GM23338 (cell line): ENCODE data around the gene PPP1R18. TPM values are rescaled to one million over a fixed set of nuclear protein-coding genes. Genes with fewer than 3 reads are reported as not detected.

Experiments used
- ATAC-seq: fragments of 200-7000 bp; cut with Tn5 transposase; 3 replicates; pipeline ENCODE4 v1.9.1; 2020
- DNase-seq: peaks from one replicate; pipeline ENCODE4 v3.0.0-alpha.2; 2015; ENCODE audit warnings: low spot score
- H2AFZ ChIP-seq: fragments of 200-600 bp; sonication (generic); 2 replicates; pipeline ENCODE4 v1.8.0; 2016; ENCODE audit warnings: antibody characterized with exemption, mild to moderate bottlenecking, moderate library complexity
- H3F3A ChIP-seq: fragments of 200-600 bp; sonication (generic); replicated peaks from 2 replicates; pipeline ENCODE4 v1.8.0; 2017; ENCODE audit warnings: antibody characterized with exemption, mixed run types, low read depth
- H3K27ac ChIP-seq: fragments of 200-600 bp; sonication (generic); 2 replicates; pipeline ENCODE4 v1.6.1; 2016; ENCODE audit warnings: low read depth
- H3K27me3 ChIP-seq: fragments of 200-600 bp; sonication (generic); 2 replicates; pipeline ENCODE4 v1.8.0; 2016; ENCODE audit warnings: mild to moderate bottlenecking, mixed run types, moderate library complexity; ENCODE audit not compliant: insufficient read depth
- H3K36me3 ChIP-seq: fragments of 200-600 bp; sonication (generic); 2 replicates; pipeline ENCODE4 v1.8.0; 2016; ENCODE audit warnings: mild to moderate bottlenecking; ENCODE audit not compliant: insufficient read depth
- H3K4me1 ChIP-seq: fragments of 200-600 bp; sonication (generic); 2 replicates; pipeline ENCODE4 v1.8.0; 2016; ENCODE audit warnings: mild to moderate bottlenecking, moderate library complexity; ENCODE audit not compliant: insufficient read depth
- H3K4me2 ChIP-seq: fragments of 200-600 bp; sonication (generic); 2 replicates; pipeline ENCODE4 v1.7.1; 2017; ENCODE audit warnings: mixed run types
- H3K4me3 ChIP-seq: fragments of 200-600 bp; sonication (generic); 2 replicates; pipeline ENCODE4 v1.6.1; 2016; ENCODE audit warnings: mixed run types
- H3K79me2 ChIP-seq: fragments of 200-600 bp; sonication (generic); replicated peaks from 2 replicates; pipeline ENCODE4 v1.8.0; 2017; ENCODE audit warnings: mild to moderate bottlenecking; ENCODE audit not compliant: insufficient read depth
- H3K9me2 ChIP-seq: fragments of 200-600 bp; sonication (generic); 2 replicates; pipeline ENCODE4 v1.8.0; 2017; ENCODE audit not compliant: insufficient read depth
- H4K20me1 ChIP-seq: fragments of 200-600 bp; sonication (generic); replicated peaks from 2 replicates; pipeline ENCODE4 v1.8.0; 2017; ENCODE audit warnings: mild to moderate bottlenecking; ENCODE audit not compliant: insufficient read depth
- H3K27ac Mint-ChIP-seq: 2 replicates; pipeline ENCODE4 v1.8.0; 2020; ENCODE audit warnings: inconsistent platforms, mild to moderate bottlenecking, moderate library complexity, mixed read lengths
- H3K27me3 Mint-ChIP-seq: 3 replicates; pipeline ENCODE4 v1.8.0; 2022; ENCODE audit warnings: low read depth, mild to moderate bottlenecking, moderate library complexity, mixed read lengths, inconsistent platforms; ENCODE audit not compliant: insufficient read depth, poor library complexity
- H3K36me3 Mint-ChIP-seq: 3 replicates; pipeline ENCODE4 v1.8.0; 2021; ENCODE audit warnings: low read depth, mild to moderate bottlenecking, inconsistent platforms, moderate library complexity, mixed read lengths
- H3K4me1 Mint-ChIP-seq: 3 replicates; pipeline ENCODE4 v1.8.0; 2020; ENCODE audit warnings: mild to moderate bottlenecking, inconsistent platforms, mixed read lengths
- H3K4me3 Mint-ChIP-seq: 3 replicates; pipeline ENCODE4 v1.8.0; 2021; ENCODE audit warnings: moderate library complexity, mild to moderate bottlenecking, inconsistent platforms, mixed read lengths
- H3K9me3 Mint-ChIP-seq: 3 replicates; pipeline ENCODE4 v1.8.0; 2020; ENCODE audit warnings: moderate library complexity, mild to moderate bottlenecking, inconsistent platforms, mixed read lengths
- CREB1 ChIP-seq: fragments of 250-450 bp; sonication (Bioruptor Pico); IDR thresholded peaks from 2 replicates; pipeline ENCODE4 v1.5.0; 2020; ENCODE audit warnings: low read depth, mild to moderate bottlenecking, moderate library complexity
- CTCF ChIP-seq, 2 experiments: fragments of 200-600 bp in 1 of 2; sonication (generic) in 1 of 2; conservative IDR thresholded peaks; 2 replicates each; pipeline versions ENCODE4 v1.5.1 to v1.6.1; 2016 to 2017; ENCODE audit warnings: antibody characterized with exemption in 2 of 2, low read depth in 2 of 2, mild to moderate bottlenecking in 2 of 2, moderate library complexity in 1 of 2
- ETS1 ChIP-seq: IDR thresholded peaks from 2 replicates; pipeline ENCODE4 v1.6.1; 2016; ENCODE audit warnings: antibody characterized with exemption
- EZH2 ChIP-seq: fragments of 200-600 bp; sonication (generic); IDR thresholded peaks from one replicate; pipeline ENCODE4 v1.8.0; 2017; ENCODE audit warnings: antibody characterized with exemption, mild to moderate bottlenecking, low read depth; ENCODE audit not compliant: unreplicated experiment
- EZH2phosphoT487 ChIP-seq: fragments of 200-600 bp; sonication (generic); IDR thresholded peaks from one replicate; pipeline ENCODE4 v1.8.1; 2018; ENCODE audit warnings: antibody characterized with exemption; ENCODE audit not compliant: unreplicated experiment
- JUNB ChIP-seq: IDR thresholded peaks from one replicate; pipeline ENCODE4 v1.6.1; 2016; ENCODE audit warnings: antibody characterized with exemption; ENCODE audit not compliant: unreplicated experiment
- NANOG ChIP-seq: IDR thresholded peaks from 2 replicates; pipeline ENCODE4 v1.6.1; 2016; ENCODE audit warnings: antibody characterized with exemption, borderline replicate concordance
- REST ChIP-seq: IDR thresholded peaks from one replicate; pipeline ENCODE4 v1.6.1; 2018; ENCODE audit warnings: antibody characterized with exemption; ENCODE audit not compliant: unreplicated experiment
- STAT1 ChIP-seq: IDR thresholded peaks from one replicate; pipeline ENCODE4 v1.6.1; 2016; ENCODE audit warnings: antibody characterized with exemption; ENCODE audit not compliant: unreplicated experiment
- ZNF331 ChIP-seq: fragments of 250-450 bp; sonication (Bioruptor Pico); IDR thresholded peaks from 2 replicates; pipeline ENCODE4 v1.5.0; 2020; ENCODE audit warnings: low read depth, mild to moderate bottlenecking, moderate library complexity
- polyA plus RNA-seq: library from polyadenylated mRNA; unstranded; fragments of >200 nt; fragmentation: Nextera tagmentation; extraction: Ambion mirVana; gene quantifications from 2 replicates; pipeline ENCODE4 v1.2.1, GENCODE V29; 2016
- total RNA-seq: library from RNA; depleted of rRNA; stranded (reverse); fragments of >200 nt; shearing (Covaris generic); gene quantifications from 2 replicates; pipeline ENCODE4 v1.2.3, GENCODE V29; 2014

The PPP1R18 gene
- total and polyA plus RNA-seq, 2 experiments from 2014 or later = 17.1 to 19.2 TPM

- peak overlapping the region; percentile 76 for H3K4me2 ChIP-seq
- H3K27ac Mint-ChIP-seq = peak overlapping the region; percentile 49; the same call in 1 of the 2 replicates
- peaks cover 67% of the 10 kb centered on the region for H3K4me1 Mint-ChIP-seq
- H3K36me3 ChIP-seq = no peaks in the 10 kb centered on the region
- ATAC-seq (no peak), DNase-seq (no peak)
- peak overlapping the region; percentile 45 for H3K4me3 ChIP-seq
- no peaks in the 10 kb centered on the region; the same call in 2 of the 3 replicates for H3K9me3 Mint-ChIP-seq
- 0 out of 2 replicates have a peak, but pooled peaks cover 5% of the 10 kb centered on the region for H3K27me3 ChIP-seq
- peaks cover 48% of the 10 kb centered on the region for H3K4me1 ChIP-seq
- H2AFZ ChIP-seq = no peak overlapping the region
- H3K79me2 ChIP-seq = peaks cover 22% of the 10 kb centered on the region
- H3K9me2 ChIP-seq = no peaks in the 10 kb centered on the region
- TF ChIP-seq NANOG (no peak), EZH2phosphoT487 (no peak)
- no peaks in the 10 kb centered on the region; the same call in 1 of the 2 replicates for H4K20me1 ChIP-seq
- H3K27ac ChIP-seq = no peak overlapping the region
- H3F3A ChIP-seq = 0 out of 2 replicates have a peak, but pooled peaks cover 9% of the 10 kb centered on the region
- peaks cover 17% of the 10 kb centered on the region for H3K36me3 Mint-ChIP-seq
- H3K27me3 Mint-ChIP-seq = peaks cover 29% of the 10 kb centered on the region
- peak overlapping the region; percentile 63 for H3K4me3 Mint-ChIP-seq
Observed at GRCh38 chr6:30683980-30684338, 2.5 kb downstream of the PPP1R18 start.

- peaks cover 22% of the 10 kb centered on the region for H3K79me2 ChIP-seq
- H3K4me3 Mint-ChIP-seq = peak overlapping the region; percentile 63
- DNase-seq (no peak), ATAC-seq (no peak)
- H2AFZ ChIP-seq = no peak overlapping the region
- H3K27me3 ChIP-seq = 0 out of 2 replicates have a peak, but pooled peaks cover 5% of the 10 kb centered on the region
- H3K27me3 Mint-ChIP-seq = peaks cover 28% of the 10 kb centered on the region
- peaks cover 48% of the 10 kb centered on the region for H3K4me1 ChIP-seq
- TF ChIP-seq REST = no peak
- TF ChIP-seq JUNB = no peak
- TF ChIP-seq EZH2 = no peak
- no peak for TF ChIP-seq CTCF (conservative IDR thresholded peaks at IDR 0.05; ENCODE audit: low read depth in 2 of 2)
- no peak for TF ChIP-seq EZH2phosphoT487
- no peak for TF ChIP-seq STAT1
- no peak for TF ChIP-seq ZNF331 (CRISPR knock-in tag)
- TF ChIP-seq NANOG = no peak
- no peak for TF ChIP-seq CREB1
- TF ChIP-seq ETS1 = no peak
- H3K27ac Mint-ChIP-seq = no peak overlapping the region
- H3K9me3 Mint-ChIP-seq = no peaks in the 10 kb centered on the region; the same call in 2 of the 3 replicates
- H3K9me2 ChIP-seq = no peaks in the 10 kb centered on the region
- peak overlapping the region; percentile 76 for H3K4me2 ChIP-seq
- H3F3A ChIP-seq = 0 out of 2 replicates have a peak, but pooled peaks cover 9% of the 10 kb centered on the region
- H3K36me3 Mint-ChIP-seq = peaks cover 20% of the 10 kb centered on the region
- H3K36me3 ChIP-seq = no peaks in the 10 kb centered on the region
- H3K27ac ChIP-seq = peak overlapping the region; percentile 74; the same call in 1 of the 2 replicates
- H4K20me1 ChIP-seq = no peaks in the 10 kb centered on the region; the same call in 1 of the 2 replicates
- H3K4me1 Mint-ChIP-seq = peaks cover 63% of the 10 kb centered on the region
- H3K4me3 ChIP-seq = peak overlapping the region; percentile 46
Observed at GRCh38 chr6:30683183-30683979, 3.1 kb downstream of the PPP1R18 start.
